C4-2B (cell line): ENCODE results near the gene RBM42.

Experiments used
- ZFX ChIP-seq: fragments of 450-650 bp; IDR thresholded peaks from 2 replicates; pipeline ENCODE4 v1.6.1; 2017
- TF ChIP-seq, protein P1 (sequence below): fragments of 450-650 bp; conservative IDR thresholded peaks from 2 replicates; pipeline ENCODE4 v1.5.1; 2017; ENCODE audit warnings: mild to moderate bottlenecking

DNA sequence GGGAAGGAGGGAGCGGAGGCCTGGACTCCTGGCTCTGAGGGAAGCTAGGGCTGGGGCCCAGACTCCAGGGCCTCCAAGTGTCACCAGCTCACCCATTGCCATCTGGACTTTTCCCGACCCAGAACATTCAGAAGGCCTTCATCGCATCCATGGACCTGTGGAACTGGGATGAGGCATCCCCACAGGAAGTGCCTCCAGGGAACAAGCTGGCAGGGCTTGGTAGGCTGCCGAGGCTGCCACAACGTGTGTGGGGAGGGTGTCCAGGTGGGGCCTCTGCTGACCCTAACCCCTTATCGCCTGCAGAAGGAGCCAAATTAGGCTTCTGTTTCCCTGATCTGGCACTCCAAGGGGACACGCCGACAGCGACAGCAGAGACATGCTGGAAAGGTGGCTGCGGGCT is 13.5 kb downstream of the RBM42 start:
- TF ChIP-seq, protein P1, sequence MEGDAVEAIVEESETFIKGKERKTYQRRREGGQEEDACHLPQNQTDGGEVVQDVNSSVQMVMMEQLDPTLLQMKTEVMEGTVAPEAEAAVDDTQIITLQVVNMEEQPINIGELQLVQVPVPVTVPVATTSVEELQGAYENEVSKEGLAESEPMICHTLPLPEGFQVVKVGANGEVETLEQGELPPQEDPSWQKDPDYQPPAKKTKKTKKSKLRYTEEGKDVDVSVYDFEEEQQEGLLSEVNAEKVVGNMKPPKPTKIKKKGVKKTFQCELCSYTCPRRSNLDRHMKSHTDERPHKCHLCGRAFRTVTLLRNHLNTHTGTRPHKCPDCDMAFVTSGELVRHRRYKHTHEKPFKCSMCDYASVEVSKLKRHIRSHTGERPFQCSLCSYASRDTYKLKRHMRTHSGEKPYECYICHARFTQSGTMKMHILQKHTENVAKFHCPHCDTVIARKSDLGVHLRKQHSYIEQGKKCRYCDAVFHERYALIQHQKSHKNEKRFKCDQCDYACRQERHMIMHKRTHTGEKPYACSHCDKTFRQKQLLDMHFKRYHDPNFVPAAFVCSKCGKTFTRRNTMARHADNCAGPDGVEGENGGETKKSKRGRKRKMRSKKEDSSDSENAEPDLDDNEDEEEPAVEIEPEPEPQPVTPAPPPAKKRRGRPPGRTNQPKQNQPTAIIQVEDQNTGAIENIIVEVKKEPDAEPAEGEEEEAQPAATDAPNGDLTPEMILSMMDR: no peak
- TF ChIP-seq ZFX: no peak
